GM20431 (cell line): ENCODE measurements around the gene BTBD1.
"Not testable (repeated sequence)": the region's sequence is repeated elsewhere in the genome, so short reads cannot be mapped to it uniquely, and the experiment has no call there.

Experiments
- in situ Hi-C: fragments of 300-500 bp; cut with MseI, MboI; formaldehyde crosslinking; loops from one replicate; pipeline ENCODE4 v1.15.0; 2020; ENCODE audit warnings: low sequenced_read_pairs; ENCODE audit not compliant: unreplicated experiment

The BTBD1 gene

GRCh38 chr15:83062768-83063180 lies 4.3 kb downstream of the BTBD1 start:
- in situ Hi-C loops = no loop called here

DNA sequence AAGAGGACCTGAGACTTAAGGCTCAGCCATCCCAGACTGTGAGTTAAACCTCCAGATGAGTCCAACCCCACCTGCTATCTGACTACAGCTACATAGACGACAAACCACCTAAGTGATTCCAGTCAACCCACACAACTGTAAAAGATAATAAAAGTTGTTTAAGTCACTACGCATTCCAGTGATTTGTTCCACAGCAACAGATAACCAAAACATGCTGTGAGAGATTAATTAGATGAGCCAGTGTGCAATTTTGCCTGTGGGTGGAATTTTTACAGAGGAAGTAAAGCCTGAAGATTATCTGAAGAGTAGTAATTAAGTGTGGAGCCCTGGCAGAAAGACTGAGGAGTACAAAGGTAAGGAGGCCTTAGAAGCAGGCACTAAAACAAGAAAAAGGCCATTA lies 5.4 kb downstream of the BTBD1 start:
- in situ Hi-C loops = no loop called here

DNA sequence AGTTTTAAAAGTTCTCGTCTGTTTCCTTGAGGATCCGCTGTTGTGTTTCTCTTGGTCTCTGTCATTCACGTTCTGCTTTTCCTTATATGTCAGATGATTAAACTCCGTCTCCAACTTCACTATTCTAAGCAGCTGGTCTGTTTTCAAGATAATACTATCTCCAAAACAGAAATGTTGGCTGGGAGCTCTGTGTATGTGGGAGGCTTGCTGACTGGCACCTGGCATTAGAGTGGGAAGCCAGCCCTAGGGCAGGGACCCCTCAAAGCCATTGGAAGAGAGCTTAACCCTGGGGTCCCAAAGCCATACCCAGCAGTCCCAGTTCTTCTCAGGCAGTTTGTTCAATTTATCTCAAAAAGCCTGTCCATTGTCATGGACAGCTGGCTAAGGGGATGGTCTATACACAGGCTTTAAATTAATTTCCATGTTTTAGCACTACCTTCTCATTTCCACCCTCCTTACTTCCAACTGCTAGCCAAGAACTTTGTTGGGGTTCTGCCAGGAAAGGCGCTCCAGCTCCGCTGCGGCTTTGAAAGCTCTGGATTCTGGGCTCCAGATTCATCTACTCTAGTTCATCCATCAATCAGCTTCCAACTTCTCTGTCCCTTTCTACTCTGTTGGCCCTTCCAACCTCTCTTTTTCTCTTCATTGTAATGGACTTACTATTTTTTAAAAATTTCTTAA lies 9.2 kb downstream of the BTBD1 start:
- in situ Hi-C loops = no loop called here

DNA sequence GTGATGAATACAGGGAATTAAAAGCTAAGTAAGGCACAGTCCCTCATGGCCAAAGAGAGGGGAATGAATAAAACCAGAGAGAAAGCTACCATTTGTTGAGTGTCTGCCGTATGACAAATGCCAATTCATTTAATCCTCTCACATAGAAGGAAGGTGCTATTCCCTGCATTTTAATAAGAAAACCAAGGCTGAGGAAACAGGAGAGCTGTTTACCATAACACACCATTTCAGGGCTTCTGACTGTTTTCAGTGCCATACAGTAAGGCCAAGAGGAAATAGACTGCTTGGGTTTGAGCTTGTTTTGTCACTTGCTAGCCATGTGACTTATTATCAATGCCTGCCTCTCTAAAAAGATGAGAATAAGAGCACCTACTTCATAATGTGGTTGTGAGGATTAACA lies 10.1 kb downstream of the BTBD1 start:
- in situ Hi-C loops = no loop called here

GRCh38 chr15:83053151-83053550 lies 13.9 kb downstream of the BTBD1 start:
- in situ Hi-C loops = no loop called here

DNA sequence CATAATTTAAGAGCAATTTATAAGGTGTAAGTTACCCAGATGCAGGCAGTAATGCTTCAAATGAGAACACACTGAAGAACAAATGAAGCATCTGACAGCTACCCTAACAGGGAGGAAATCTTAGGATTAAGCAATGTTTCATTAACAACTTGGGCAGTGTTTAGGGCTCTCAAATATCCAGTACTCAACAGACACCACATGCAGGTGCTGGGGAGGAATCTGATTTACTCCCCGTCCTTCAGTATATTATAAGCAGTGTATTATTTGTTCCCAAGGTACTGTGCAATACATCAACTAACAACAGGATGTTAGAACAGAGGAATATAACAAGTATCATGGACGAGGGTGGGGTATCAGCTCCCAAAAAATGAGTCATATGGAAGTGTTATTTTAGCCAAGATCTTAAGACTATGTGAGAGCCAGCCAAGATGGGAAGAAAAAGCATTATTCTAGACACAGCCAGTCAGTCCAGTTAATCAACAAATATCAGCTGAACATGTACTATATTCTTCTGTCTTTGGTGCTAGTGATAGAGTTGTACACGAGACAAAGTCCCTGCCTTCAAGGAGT lies 20.4 kb downstream of the BTBD1 start:
- in situ Hi-C loops = no loop called here

- in situ Hi-C loops = no loop called here
These were observed 22.9 kb downstream of the BTBD1 start for GRCh38 chr15:83044156-83044555.

GRCh38 chr15:83039206-83039605 lies 27.8 kb downstream of the BTBD1 start:
- in situ Hi-C loops = no loop called here

GRCh38 chr15:83036253-83036652 lies 30.8 kb downstream of the BTBD1 start:
- in situ Hi-C loops = no loop called here

DNA sequence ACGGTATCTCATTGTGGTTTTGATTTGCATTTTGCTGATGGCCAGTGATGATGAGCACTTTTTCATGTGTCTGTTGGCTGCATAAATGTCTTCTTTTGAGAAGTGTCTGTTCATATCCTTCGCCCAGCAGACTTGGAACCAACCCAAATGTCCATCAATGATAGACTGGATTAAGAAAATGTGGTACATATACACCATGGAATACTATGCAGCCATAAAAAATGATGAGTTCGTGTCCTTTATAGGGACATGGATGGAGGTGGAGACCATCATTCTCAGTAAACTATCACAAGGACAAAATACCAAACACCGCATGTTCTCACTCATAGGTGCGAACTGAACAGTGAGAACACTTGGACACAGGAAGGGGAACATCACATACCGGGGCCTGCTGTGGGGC lies 35.8 kb downstream of the BTBD1 start:
- in situ Hi-C loops = not testable (repeated sequence)

- in situ Hi-C loops = no loop called here
These were observed 37.0 kb downstream of the BTBD1 start for GRCh38 chr15:83030021-83030420.

DNA sequence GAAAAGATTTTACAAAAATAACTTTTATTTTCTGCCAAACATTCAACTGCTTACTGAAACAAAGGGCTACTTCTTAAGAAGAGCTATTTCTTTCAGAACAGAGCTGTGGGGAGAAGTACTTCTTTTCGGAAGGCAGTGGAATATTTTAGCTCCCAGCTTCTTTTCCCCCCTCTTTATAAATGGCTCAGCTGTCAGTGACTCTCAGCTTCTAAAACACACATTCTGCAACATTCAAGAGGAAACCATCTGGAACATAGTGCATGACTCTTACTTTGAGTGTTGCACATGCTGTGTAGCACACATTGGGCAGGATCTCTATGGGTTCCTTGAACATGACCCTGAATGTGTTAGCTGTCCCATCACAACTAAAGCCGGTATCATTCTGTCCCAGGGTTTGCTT lies 48.6 kb downstream of the BTBD1 start:
- in situ Hi-C loops = no loop called here

DNA sequence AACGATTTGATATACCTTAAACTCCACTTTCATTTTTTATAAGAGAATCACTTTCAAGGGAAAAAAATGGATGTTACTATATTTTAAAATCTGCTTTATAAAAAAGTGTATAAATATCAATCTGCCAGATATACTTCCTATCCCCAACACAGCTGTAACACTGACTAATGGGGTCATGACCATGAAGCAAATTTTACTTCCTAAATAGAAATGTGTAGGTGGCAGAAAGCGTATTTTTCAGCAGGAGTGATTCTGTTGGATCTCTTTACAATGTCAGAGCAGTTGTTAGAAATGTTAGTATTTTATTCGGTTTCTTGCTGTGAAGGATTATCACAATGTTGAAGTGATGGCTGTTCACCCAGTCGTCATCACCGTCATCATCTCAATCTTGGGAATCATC lies 50.1 kb downstream of the BTBD1 start:
- in situ Hi-C loops = no loop called here

DNA sequence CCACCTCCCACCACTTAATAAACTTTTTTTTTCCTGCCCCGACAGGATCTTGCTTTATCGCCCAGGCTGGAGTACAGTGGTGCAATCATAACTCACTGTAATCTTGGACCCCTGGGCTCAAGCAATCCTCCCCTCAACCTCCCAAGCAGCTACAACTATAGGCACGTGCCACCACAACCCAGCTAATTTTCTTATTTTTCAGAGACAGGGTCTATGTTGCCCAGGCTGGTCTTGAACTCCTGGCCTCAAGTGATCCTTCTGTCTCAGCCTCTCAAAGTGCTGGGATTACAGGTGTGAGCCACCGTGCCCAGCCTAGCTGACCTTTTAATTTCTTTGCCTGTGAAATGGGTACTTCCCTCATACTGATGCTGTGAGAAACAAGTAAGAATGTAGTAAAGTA lies 51.7 kb downstream of the BTBD1 start:
- in situ Hi-C loops = no loop called here

GRCh38 chr15:83014205-83014653 lies 52.8 kb downstream of the BTBD1 start:
- in situ Hi-C loops = no loop called here

DNA sequence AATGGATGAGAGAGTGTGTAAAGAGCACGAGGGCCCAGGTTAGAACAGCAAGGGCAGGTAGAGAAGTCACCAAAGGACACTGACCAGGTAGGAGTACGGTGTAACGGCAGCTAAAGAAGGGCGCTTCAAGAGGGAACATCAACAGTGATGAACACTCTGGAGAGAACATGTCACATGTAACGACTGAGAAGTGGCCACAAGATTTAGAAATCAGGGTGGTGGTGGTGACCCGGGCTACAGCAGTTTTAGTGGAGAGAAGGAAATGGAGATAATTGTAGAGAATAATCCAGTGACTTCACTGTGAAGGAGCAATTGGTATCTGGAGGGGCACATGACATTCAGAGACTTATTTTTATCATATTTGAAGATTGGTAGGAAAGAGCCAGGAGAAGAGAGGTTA lies 54.4 kb downstream of the BTBD1 start:
- in situ Hi-C loops = no loop called here

DNA sequence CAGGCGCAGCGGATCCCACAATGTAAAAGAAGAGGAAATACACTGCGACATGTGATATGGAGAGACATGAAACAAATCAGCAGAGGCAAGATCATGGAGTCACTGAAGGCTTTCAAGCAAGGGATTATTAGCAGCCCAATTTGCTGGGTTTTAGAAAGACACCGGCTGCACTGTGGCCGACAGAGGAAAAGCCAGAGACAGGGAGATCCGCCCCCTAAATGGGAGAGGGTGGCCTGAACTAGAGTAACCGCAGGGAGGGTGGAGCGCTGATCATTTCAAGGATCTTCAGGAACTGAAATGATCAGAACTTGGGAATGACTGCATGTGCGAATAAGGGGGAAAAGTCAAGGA lies 55.0 kb downstream of the BTBD1 start:
- in situ Hi-C loops = no loop called here

DNA sequence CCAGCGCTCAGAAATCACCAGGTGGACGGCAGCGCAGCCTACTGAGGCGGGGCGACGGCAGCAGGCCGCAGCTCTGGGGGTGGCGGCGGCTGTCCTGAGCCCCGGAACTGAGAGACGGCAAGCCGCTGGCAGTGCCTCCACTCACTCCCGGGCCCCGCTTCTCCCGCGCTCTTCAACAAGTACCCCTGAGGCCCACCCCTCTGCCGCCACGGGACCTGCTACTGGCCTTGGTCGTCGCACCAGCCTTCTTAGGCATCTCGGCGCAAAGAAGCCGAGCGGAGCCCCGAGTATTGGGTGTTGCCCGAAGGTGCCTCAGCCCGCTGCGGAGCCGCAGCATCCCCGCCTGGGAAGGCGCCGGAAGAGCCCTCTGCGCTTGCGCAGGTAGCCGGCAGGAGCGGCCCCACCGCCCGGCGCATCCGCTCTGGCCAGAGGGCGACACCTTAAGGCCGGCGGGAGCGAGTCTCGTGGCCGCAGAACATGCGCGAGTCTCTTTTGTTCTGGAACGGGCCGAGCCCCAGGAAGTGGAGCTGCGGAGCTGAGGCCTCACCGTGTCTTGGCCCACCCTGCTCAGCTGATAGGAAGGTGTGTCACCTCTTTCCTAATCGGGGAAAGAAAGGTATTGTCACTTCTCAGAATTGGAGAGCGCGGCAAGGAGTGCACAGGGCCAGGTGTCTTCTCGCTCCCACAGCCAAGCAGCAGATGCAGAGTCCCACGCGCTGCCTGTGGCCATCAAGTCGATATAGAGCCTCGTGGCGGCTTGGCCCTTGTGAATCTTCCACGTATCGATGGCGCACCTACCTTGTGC lies 55.6 kb downstream of the BTBD1 start, which contains the start of gene C15orf40:
Gene C15orf40 (minus strand): TSS at position 369 of the 805 bp plus-strand sequence. CDS start 32 bp downstream, at position 337.
- in situ Hi-C loops = no loop called here

DNA sequence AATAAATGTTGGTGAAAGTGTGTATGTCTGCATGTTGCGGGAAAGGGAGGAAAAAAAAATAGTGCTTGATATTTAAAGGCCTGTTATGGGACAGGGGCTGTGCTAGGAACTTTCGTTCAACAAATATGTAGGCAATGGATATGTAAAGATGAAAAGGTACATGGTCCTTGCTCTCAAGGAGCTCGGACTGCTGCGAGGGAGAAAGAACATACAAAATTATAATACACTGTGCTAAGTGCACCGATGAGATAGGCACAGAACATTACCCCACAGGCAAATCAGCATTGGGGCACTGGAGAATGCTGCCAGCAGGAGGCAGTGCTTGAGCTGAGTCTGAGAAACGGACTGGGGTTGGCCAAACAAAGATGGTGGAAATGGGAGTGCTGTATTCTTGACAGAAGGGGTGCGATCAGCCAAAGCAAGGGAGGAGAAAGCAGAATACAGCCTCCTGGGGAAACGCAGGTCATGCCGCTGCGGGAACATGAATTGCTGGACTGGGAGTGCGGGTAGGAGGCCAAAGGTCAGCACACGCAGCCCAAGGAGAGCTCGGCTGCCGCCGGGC lies 56.3 kb downstream of the BTBD1 start:
- in situ Hi-C loops = no loop called here

- in situ Hi-C loops = not testable (repeated sequence)
These were observed 66.4 kb downstream of the BTBD1 start for GRCh38 chr15:83000672-83001031.
